ENCODE data around the gene CPLX1. TPM values are rescaled to one million over a fixed set of nuclear protein-coding genes. Genes with fewer than 3 reads are reported as not detected.
A peak's percentile ranks its signal among the peaks of the same experiment; 100 is the strongest.

CPLX1 gene
- total RNA-seq: not detected in 2 replicates

GRCh38 chr4:825971-826330, at the start of gene CPLX1:
TSS of gene CPLX1 (minus strand) at chr4:826129. CDS start at chr4:824522, 1,607 bp downstream.
- TF ChIP-seq CTCF (IDR thresholded peaks at IDR 0.05; ENCODE audit: insufficient read depth, low read depth, low read length): no peak
- H3K4me3 ChIP-seq (ENCODE audit: low read depth, low read length): peak within 1 kb of the TSS; percentile 17
- no peak for DNase-seq (ENCODE audit: low read depth)

- no peak overlapping the region for H3K4me3 ChIP-seq (ENCODE audit: low read depth, low read length)
- no peak for TF ChIP-seq CTCF (IDR thresholded peaks at IDR 0.05; ENCODE audit: insufficient read depth, low read depth, low read length)
- no peak for DNase-seq (ENCODE audit: low read depth)
Measured at GRCh38 chr4:874971-875817, 49.3 kb upstream of the CPLX1 start.

- H3K4me3 ChIP-seq (ENCODE audit: low read depth, low read length): no peak overlapping the region
- TF ChIP-seq CTCF (IDR thresholded peaks at IDR 0.05; ENCODE audit: insufficient read depth, low read depth, low read length): no peak
- DNase-seq (ENCODE audit: low read depth): no peak
Measured at GRCh38 chr4:874056-874455, 48.1 kb upstream of the CPLX1 start.

GRCh38 chr4:872241-872981, 46.5 kb upstream of the CPLX1 start:
- TF ChIP-seq CTCF (IDR thresholded peaks at IDR 0.05; ENCODE audit: insufficient read depth, low read depth, low read length): no peak
- DNase-seq (ENCODE audit: low read depth): no peak
- no peak overlapping the region for H3K4me3 ChIP-seq (ENCODE audit: low read depth, low read length)

GRCh38 chr4:871484-871883, 45.6 kb upstream of the CPLX1 start:
- TF ChIP-seq CTCF (IDR thresholded peaks at IDR 0.05; ENCODE audit: insufficient read depth, low read depth, low read length): no peak
- H3K4me3 ChIP-seq (ENCODE audit: low read depth, low read length): no peak overlapping the region
- DNase-seq (ENCODE audit: low read depth): no peak

GRCh38 chr4:870951-871350, 45.0 kb upstream of the CPLX1 start:
- DNase-seq (ENCODE audit: low read depth): no peak

More at GRCh38 chr4:870951-871350, 45.0 kb upstream of the CPLX1 start:
- no peak overlapping the region for H3K4me3 ChIP-seq (ENCODE audit: low read depth, low read length)
- TF ChIP-seq CTCF (IDR thresholded peaks at IDR 0.05; ENCODE audit: insufficient read depth, low read depth, low read length): no peak
